ENCODE data around the gene OR56B1.

Gene OR56B1

DNA sequence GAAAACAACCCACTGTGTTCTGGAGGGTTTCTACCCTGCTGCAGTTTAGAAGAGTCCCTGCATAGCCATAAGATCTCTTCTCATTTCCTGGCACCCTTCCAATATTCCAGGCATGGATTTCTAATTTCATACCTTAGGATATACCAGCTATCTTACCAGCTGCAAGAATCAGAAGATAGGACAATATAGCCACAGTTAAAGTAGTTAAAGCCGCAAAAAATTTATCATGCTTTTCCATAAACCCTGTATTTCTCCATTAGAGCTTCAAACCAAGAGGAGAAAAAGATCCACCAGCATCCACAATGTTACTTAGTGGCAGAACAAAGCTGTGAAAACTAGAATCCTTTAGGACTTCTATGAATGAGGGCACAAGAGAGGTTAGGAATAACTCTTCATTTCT, 8.6 kb upstream of the OR56B1 start:
- DNase-seq (ENCODE audit: low spot score), result no peak

DNA sequence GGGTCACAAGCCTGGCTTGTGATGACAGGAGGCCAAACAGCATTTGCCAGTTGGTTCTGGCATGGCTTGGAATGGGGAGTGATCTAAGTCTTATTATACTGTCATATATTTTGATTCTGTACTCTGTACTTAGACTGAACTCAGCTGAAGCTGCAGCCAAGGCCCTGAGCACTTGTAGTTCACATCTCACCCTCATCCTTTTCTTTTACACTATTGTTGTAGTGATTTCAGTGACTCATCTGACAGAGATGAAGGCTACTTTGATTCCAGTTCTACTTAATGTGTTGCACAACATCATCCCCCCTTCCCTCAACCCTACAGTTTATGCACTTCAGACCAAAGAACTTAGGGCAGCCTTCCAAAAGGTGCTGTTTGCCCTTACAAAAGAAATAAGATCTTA, 843 bp downstream of the OR56B1 start:
- no peak for DNase-seq (ENCODE audit: low spot score)

DNA sequence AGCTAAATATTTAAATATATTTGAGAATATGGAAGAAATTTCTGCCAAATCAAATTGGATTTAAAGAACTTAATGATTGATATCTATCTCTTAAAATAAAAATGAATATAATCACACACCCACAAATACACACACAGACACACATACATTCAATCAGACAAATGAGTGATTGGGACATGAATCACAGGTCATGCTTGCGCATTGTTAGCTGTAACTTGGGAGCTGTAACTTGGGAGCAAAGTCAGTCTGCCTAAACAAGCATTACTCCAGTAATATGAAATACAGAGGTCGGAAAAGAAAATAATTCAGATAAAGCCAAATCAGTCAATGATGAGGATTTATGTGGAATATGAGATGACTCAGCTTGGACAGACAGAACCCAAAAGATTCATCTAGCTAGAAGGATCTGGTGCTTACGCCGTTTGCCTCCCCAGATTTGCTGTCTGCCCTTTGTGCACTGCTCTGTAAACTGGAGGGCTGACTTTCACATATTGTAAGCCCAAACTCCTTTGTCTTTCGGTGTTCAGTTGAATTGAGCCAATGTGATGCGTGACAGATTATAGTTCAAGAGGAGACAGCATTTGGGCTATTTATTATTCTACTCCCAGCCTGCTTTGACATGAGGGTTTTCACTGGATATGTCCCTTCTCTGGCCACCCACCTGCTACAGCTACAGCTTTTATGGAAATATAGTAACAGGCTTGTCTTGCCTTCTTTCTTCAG, 1.6 kb downstream of the OR56B1 start:
- no peak for DNase-seq (ENCODE audit: low spot score)

DNA sequence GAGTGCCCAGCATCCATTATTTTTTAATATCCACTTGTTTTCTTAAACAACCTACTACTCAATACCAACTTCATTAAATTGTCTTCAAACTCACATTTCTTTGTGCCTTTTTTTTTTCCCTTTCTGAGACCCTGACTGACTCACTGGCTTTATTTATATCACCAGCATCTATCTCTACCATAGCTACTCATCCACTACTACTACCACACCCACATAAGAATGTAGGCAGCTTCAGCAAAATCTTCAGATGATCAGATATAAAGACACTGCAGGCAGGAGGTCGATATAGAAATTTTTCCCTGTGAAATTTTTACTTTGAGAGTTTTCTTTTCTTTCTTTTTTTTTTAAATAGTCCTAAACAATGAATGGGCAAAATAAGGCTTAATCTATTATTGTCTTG, 2.2 kb downstream of the OR56B1 start:
- no peak for DNase-seq (ENCODE audit: low spot score)

DNA sequence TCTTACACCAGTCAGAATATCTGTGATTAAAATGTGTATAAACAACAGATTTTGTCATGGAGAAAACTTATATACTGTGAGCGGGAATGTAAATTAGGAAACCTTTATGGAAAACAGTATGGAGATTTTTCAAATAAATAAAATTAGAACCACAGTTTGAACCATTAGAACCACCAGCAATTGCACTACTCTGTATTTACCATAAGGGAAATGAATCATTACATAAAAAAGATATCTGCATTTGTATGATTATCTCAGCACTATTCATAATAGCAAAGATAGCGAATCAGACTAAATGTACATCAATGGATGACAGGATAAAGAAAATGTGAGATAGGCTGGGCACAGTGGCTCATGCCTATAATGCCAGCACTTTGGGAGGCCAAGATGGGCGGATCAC, 10.4 kb downstream of the OR56B1 start:
- DNase-seq (ENCODE audit: low spot score), result no peak

DNA sequence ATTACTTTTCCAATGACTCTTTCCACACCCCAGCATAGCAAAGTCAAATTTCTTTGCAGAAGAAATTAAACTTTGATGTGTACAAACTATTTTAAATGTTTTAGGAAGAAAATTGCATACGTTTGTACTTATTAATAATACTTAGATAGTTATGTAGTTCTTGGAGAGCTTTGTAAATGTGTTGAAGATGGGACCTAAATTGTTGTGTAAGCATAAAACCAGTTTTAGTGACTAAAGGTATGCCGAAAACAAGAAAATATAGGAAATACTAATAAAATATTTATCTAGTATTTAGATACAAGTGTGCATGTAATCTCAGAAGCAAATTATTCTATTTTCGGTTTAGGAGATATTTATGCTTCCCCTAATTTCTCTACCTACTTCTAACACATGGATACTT, 13.6 kb downstream of the OR56B1 start:
- no peak for DNase-seq (ENCODE audit: low spot score)

DNA sequence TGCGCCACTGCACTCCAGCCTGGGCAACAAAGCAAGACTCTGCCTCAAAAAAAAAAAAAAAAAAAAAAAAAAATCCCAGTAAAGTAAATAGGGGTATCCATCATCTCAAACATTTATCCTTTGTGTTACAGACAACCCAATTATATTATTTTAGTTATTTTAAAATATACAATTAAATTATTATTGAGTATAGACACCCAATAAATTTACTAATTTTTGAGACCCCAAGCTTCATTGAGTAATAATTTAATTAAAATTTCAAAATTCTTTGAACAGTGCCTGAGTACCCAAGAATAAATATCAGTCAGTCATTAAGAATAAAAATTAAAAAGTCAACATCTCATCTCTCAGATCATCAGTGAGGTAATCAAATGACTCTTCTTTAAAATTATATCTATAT, 17.7 kb downstream of the OR56B1 start, which contains the start of gene OR52N4:
Gene OR52N4, plus strand, starts transcription at position 301 of the 400 bp plus-strand sequence. CDS start 498 bp downstream, outside the sequence.
- no peak for DNase-seq (ENCODE audit: low spot score)

DNA sequence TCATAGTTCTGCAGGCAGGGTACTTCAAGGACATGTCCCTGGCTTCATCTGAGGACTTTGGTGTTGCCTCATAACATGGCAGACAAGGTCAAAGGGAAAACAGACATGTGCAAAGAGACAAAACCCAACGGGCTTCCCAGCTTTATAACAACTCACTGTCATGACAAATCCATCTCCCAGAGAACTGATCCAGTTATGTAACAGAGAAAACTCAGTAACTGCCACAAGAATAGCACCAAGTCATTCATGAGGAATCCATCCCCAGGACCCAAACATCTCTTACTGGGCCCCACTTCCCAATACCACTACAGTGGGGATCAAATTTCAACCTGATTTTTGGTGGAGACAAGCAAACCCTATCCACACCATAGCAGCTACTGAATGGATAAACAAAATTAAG, 30.8 kb downstream of the OR56B1 start:
- no peak for DNase-seq (ENCODE audit: low spot score)

DNA sequence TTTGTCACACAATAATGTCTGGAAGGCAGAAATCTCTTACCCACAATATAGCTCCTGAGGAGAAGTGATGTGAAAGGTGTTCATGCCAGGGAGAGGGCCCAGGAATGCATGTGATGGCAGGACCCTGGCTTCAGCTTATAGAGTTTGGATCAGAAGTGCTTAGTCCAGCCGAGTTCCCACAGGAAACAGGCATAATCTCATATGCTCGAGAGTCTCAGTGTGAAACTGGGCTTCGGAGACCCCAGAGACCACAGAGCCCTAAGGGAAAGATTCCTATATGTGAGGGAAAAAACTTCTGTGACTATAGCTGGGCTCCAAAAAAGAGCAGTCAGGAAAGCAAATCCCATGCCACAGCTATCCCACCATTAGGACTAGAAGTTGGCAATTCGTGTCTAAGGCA, 47.0 kb downstream of the OR56B1 start, which contains the start of gene OR52N5:
Gene OR52N5, minus strand, starts transcription at position 101 of the 400 bp plus-strand sequence. CDS start 4,721 bp downstream, outside the sequence.
- DNase-seq (ENCODE audit: low spot score), result no peak

All from globus pallidus (tissue), 1 donor.